Measurements from ENCODE around the gene MSI2. TPM values are rescaled to one million over a fixed set of nuclear protein-coding genes. Genes with fewer than 3 reads are reported as not detected.

The MSI2 gene
- total RNA-seq, 4 donors from 2014 or later = 15.9 to 22.9 (median 17.0) TPM

GRCh38 chr17:57329380-57330214 is 73.3 kb downstream of the MSI2 start:
- TF ChIP-seq, protein P1, sequence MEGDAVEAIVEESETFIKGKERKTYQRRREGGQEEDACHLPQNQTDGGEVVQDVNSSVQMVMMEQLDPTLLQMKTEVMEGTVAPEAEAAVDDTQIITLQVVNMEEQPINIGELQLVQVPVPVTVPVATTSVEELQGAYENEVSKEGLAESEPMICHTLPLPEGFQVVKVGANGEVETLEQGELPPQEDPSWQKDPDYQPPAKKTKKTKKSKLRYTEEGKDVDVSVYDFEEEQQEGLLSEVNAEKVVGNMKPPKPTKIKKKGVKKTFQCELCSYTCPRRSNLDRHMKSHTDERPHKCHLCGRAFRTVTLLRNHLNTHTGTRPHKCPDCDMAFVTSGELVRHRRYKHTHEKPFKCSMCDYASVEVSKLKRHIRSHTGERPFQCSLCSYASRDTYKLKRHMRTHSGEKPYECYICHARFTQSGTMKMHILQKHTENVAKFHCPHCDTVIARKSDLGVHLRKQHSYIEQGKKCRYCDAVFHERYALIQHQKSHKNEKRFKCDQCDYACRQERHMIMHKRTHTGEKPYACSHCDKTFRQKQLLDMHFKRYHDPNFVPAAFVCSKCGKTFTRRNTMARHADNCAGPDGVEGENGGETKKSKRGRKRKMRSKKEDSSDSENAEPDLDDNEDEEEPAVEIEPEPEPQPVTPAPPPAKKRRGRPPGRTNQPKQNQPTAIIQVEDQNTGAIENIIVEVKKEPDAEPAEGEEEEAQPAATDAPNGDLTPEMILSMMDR (IDR thresholded peaks at IDR 0.05) = no peak
- TF ChIP-seq POLR2A (IDR thresholded peaks at IDR 0.05) = no peak
- Histone ChIP-seq H3K4me1 (no peaks in the 10 kb centered on the region), H3K27me3 (no peaks in the 10 kb centered on the region), H3K4me3 (no peak overlapping the region), H3K27ac (no peak overlapping the region), H3K9me3 (no peaks in the 10 kb centered on the region), H3K36me3 (peaks cover 0 to 4% (median 0%) of the 10 kb centered on the region in 3 donors)
- WGBS, 2 donors = 78 to 81% methylated on average over 9 of the region's 9 CpGs
- intact Hi-C loops (cut with DNase I) = no loop called here
- DNase-seq = no peak

DNA sequence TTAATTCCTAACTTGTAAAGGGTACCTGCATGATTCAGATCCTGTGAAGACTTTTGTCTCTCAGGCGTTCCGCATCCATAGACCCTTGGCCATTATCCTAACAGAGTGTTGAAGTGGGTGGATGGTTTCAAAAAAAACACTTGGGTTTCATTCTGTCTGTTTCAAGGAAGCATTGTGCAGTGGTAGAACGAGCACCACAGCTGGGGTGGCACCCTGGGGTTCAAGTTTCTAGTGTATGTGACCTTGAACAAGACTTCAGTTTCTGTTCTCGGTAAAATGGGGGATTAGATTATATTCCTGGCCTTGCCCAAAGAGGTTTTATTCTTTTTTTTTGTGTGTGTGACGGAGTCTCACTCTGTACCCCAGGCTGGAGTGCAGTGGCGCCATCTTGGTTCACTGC is 74.3 kb downstream of the MSI2 start:
- Histone ChIP-seq H3K4me3 (no peak overlapping the region), H3K9me3 (no peaks in the 10 kb centered on the region), H3K4me1 (no peaks in the 10 kb centered on the region), H3K27me3 (no peaks in the 10 kb centered on the region), H3K36me3 (no peaks in the 10 kb centered on the region), H3K27ac (no peak overlapping the region)
- no peak for DNase-seq
- 91% methylated on average over 5 to 6 of the region's 6 CpGs for WGBS, 2 donors
- no peak for TF ChIP-seq POLR2A (IDR thresholded peaks at IDR 0.05)
- TF ChIP-seq, protein P1 (IDR thresholded peaks at IDR 0.05) = no peak
- intact Hi-C loops (cut with DNase I) = no loop called here

DNA sequence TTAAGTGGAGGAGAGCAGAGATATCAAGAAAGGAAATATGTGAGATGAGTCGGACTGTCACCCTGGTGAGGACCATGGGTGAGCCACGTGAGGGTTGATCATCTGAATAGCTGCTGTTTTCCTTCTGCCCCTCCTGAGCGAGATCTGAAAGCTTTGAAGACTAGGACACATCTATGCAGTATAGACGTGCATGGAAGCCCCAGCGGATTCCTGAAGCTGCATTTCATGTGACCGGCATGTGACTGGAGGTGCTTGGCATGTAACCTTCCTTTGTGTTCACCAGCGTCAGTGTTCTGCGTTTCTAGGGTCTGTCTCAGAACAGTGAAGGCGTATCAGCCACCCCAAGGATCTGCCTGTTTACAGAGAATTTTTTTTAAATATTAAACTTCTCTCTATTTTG is 75.1 kb downstream of the MSI2 start:
- no peaks in the 10 kb centered on the region for H3K4me1 ChIP-seq
- 94% methylated on average over 9 of the region's 9 CpGs for WGBS, 2 donors
- intact Hi-C loops (cut with DNase I) = no loop called here
- H3K27ac ChIP-seq = no peak overlapping the region
- no peak overlapping the region for H3K4me3 ChIP-seq
- DNase-seq = no peak
- no peaks in the 10 kb centered on the region for H3K27me3 ChIP-seq
- TF ChIP-seq, protein P1 (IDR thresholded peaks at IDR 0.05) = no peak
- TF ChIP-seq POLR2A (IDR thresholded peaks at IDR 0.05) = no peak
- H3K36me3 ChIP-seq = no peaks in the 10 kb centered on the region
- no peaks in the 10 kb centered on the region for H3K9me3 ChIP-seq

- H3K4me3 ChIP-seq = no peak overlapping the region
- H3K36me3 ChIP-seq = no peaks in the 10 kb centered on the region
- WGBS, 2 donors = 94 to 95% methylated on average over 5 of the region's 5 CpGs
- no peak for DNase-seq
- H3K4me1 ChIP-seq = no peaks in the 10 kb centered on the region
- no peaks in the 10 kb centered on the region for H3K9me3 ChIP-seq
- no peak overlapping the region for H3K27ac ChIP-seq
- no peaks in the 10 kb centered on the region for H3K27me3 ChIP-seq
- intact Hi-C loops (cut with DNase I) = no loop called here
- TF ChIP-seq POLR2A (IDR thresholded peaks at IDR 0.05) = no peak
Observed at GRCh38 chr17:57332501-57332900, 76.2 kb downstream of the MSI2 start.

- Histone ChIP-seq H3K36me3 (no peaks in the 10 kb centered on the region), H3K27ac (no peak overlapping the region), H3K9me3 (no peaks in the 10 kb centered on the region), H3K4me3 (no peak overlapping the region), H3K4me1 (no peaks in the 10 kb centered on the region), H3K27me3 (no peaks in the 10 kb centered on the region)
- WGBS, 2 donors = 93 to 95% methylated on average over 7 of the region's 7 CpGs
- intact Hi-C loops (cut with DNase I) = no loop called here
- TF ChIP-seq, protein P1 (IDR thresholded peaks at IDR 0.05) = no peak
- TF ChIP-seq POLR2A (IDR thresholded peaks at IDR 0.05) = no peak
- DNase-seq = no peak
Observed at GRCh38 chr17:57335195-57335792, 79.0 kb downstream of the MSI2 start.
